D341Med (cell line): ENCODE results near the gene BTG4.

Experiments used
- DNase-seq: peaks from one replicate; pipeline ENCODE4 v3.0.0; 2012; ENCODE audit warnings: low spot score

Gene BTG4

GRCh38 chr11:111512296-111513239, at the start of gene BTG4:
BTG4 (minus strand) TSS chr11:111512386; CDS start chr11:111498776, 13,610 bp downstream.
- peak; percentile 43 for DNase-seq

- DNase-seq, result no peak
These were observed 49.7 kb upstream of the BTG4 start for GRCh38 chr11:111561791-111562325.

GRCh38 chr11:111561306-111561705, 49.1 kb upstream of the BTG4 start:
- DNase-seq, result no peak

- no peak for DNase-seq
These were observed 48.6 kb upstream of the BTG4 start for GRCh38 chr11:111560800-111561199.

GRCh38 chr11:111559800-111560464, 47.7 kb upstream of the BTG4 start:
- no peak for DNase-seq

- no peak for DNase-seq
These were observed 45.4 kb upstream of the BTG4 start for GRCh38 chr11:111557425-111558111.

- no peak for DNase-seq
These were observed 43.1 kb upstream of the BTG4 start for GRCh38 chr11:111555255-111555654.

GRCh38 chr11:111554532-111554931, 42.3 kb upstream of the BTG4 start:
- DNase-seq, result no peak

- DNase-seq, result no peak
These were observed 38.1 kb upstream of the BTG4 start for GRCh38 chr11:111550258-111550657.

GRCh38 chr11:111549869-111550203, 37.6 kb upstream of the BTG4 start:
- DNase-seq, result no peak

GRCh38 chr11:111549196-111549868, 37.1 kb upstream of the BTG4 start:
- DNase-seq, result no peak

GRCh38 chr11:111548525-111548924, 36.3 kb upstream of the BTG4 start:
- DNase-seq, result no peak

- DNase-seq, result no peak
These were observed 30.6 kb upstream of the BTG4 start for GRCh38 chr11:111542606-111543275.

- DNase-seq, result peak; percentile 30
These were observed 29.3 kb upstream of the BTG4 start for GRCh38 chr11:111541254-111542061.

GRCh38 chr11:111540937-111541253, 28.7 kb upstream of the BTG4 start:
- DNase-seq, result no peak

- DNase-seq, result peak; percentile 63
These were observed 28.1 kb upstream of the BTG4 start, which contains the start of gene LAYN for GRCh38 chr11:111540114-111540936. LAYN (plus strand) TSS chr11:111540720; CDS start chr11:111540844, 124 bp downstream.

- DNase-seq, result peak; percentile 47
These were observed 27.4 kb upstream of the BTG4 start for GRCh38 chr11:111539426-111540113.

- no peak for DNase-seq
These were observed 26.4 kb upstream of the BTG4 start for GRCh38 chr11:111538407-111539114.
